GM19467 (cell line): ENCODE results near the gene CHST11.

Experiments used
- ATAC-seq: cut with Tn5 transposase; IDR thresholded peaks from one replicate; pipeline ENCODE4 v1.9.1; 2021; ENCODE audit warnings: mild to moderate bottlenecking, moderate library complexity; ENCODE audit not compliant: unreplicated experiment

Gene CHST11

GRCh38 chr12:104459368-104459909 is 2.7 kb downstream of the CHST11 start:
- no peak for ATAC-seq

DNA sequence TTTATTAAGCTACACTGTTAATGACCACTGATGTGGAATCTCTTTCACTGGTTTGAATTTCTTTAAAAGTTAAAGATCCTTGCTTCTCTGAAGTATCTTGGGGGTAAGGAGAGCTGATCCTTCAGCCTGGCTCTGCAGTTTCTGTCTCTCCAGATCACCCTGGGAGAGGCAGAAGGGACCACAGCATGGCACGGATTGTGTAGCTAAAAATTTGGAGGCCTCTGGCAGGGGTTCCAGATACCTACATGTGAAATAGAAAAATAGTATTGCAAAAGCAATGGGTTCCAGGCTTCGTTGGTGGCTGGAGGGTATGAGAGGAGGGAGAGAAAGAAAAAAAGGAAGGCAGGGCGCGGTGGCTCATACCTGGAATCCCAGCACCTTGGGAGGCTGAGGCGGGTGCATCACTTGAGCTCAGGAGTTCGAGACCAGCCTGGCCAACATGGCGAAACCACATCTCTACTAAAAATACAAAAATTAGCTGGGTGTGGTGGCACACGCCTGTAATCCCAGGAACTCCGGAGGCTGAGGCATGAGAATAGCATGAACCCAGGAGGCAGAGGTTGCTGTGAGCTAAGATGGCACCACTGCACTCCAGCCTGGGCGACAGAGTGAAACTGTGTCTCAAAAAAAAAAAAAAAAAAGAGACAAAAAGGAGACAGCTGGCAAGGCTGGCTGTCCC is 3.4 kb downstream of the CHST11 start:
- no peak for ATAC-seq

GRCh38 chr12:104460973-104461698 is 4.4 kb downstream of the CHST11 start:
- ATAC-seq = no peak

GRCh38 chr12:104462325-104462724 is 5.6 kb downstream of the CHST11 start:
- no peak for ATAC-seq

- peak; percentile 49 for ATAC-seq
Observed at GRCh38 chr12:104462931-104463339, 6.2 kb downstream of the CHST11 start.

DNA sequence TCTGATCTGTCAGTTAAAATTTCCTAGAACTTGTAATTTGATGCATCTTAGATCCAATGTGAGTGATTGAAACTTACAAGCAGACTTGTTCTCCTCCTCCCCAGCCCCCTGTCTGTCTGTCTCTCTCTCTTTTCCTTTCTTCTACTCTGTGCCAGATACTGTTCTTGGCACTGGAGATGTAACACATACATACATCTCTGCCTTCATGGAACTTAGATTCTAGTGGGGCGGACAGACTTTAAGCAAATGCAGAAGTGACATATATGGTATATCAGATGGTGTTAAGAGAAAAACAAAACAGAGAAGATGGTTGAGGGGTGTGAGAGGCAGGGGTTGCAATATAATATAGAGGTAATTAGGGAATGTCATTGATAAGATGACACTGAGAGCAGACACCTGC is 6.6 kb downstream of the CHST11 start:
- ATAC-seq = no peak

GRCh38 chr12:104464899-104465298 is 8.2 kb downstream of the CHST11 start:
- no peak for ATAC-seq

GRCh38 chr12:104466709-104467345 is 10.1 kb downstream of the CHST11 start:
- no peak for ATAC-seq

DNA sequence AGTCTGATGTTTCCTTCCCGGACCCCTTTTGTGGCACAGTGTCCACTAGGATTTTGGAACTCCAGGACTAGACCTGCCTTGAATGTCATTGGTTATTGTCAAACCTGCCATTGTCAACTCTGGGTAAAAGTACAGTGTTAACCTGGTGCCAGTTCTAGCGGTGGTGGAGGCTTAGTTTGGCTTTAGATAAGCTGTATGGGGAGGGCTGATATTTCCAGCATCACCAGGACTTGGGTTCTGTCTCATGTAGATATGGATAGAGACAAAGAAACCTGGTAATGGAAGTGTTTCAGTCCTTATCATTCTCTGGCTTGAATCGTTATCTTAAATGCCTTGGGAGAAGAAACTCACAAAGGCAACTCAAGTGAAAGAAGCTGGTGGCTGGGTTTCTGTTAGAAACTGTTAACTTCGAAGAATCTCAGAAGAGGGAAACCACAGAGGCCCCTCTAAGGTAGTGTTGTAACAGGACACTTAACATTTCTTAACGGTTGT is 10.6 kb downstream of the CHST11 start:
- ATAC-seq = no peak

GRCh38 chr12:104468371-104468770 is 11.6 kb downstream of the CHST11 start:
- no peak for ATAC-seq

- ATAC-seq = no peak
Observed at GRCh38 chr12:104469066-104469465, 12.3 kb downstream of the CHST11 start.

- no peak for ATAC-seq
Observed at GRCh38 chr12:104469523-104469922, 12.8 kb downstream of the CHST11 start.

DNA sequence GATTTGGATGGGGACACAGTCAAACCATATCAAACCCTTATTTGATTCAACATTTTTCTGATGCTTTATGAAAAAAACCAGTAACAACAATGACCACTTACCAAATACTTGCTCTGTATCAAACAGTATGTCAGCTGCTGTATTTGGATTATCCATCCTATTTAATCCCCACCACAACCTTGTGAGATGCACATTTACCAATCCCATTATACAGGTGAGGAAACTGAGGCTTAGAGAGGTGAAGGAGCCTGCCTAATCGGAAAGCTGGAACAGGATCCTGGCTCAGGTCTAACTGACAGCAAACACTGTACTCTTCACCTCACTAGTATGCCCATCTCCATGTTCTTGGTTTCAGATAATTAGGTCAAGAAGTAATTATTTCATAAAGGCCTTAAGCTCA is 13.8 kb downstream of the CHST11 start:
- ATAC-seq = no peak

DNA sequence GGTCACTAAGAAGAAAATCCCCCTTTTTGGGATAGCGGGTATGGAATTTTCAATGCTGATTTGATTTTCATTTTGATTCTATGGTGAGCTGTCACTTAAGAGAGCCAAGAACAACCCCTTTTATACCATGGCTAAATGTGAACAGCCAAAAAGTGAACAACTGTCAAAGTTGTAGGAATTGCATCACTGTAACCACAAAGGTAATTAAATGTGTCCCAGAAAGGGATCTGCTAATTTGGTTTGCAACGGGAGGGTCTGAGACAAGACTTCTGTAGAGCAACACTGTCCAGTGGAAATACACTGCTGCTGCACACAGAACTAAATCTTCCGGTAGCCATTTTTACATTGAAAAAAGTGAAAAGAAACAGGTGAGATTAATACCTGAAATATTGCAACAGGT is 14.6 kb downstream of the CHST11 start:
- ATAC-seq = no peak

DNA sequence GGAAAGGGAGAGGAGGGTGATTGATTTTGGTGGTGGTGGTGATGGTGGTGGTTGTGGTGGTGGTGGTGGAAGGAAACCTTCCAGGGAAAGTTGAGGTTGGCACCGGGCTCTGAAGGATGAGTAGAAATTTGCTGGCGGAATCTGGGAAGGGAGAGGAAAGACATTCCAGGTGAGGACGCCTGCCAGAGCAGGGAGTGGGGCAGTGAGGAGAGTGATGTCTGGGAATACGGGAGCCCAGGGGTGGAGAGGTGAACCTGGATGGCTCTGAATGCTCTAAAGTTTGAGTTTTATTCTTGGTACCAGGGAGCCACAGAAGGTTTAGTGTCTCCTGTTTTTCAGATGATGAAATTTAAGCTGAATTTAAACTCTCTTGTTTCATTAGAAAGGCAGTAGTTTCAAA is 16.0 kb downstream of the CHST11 start:
- ATAC-seq = no peak

DNA sequence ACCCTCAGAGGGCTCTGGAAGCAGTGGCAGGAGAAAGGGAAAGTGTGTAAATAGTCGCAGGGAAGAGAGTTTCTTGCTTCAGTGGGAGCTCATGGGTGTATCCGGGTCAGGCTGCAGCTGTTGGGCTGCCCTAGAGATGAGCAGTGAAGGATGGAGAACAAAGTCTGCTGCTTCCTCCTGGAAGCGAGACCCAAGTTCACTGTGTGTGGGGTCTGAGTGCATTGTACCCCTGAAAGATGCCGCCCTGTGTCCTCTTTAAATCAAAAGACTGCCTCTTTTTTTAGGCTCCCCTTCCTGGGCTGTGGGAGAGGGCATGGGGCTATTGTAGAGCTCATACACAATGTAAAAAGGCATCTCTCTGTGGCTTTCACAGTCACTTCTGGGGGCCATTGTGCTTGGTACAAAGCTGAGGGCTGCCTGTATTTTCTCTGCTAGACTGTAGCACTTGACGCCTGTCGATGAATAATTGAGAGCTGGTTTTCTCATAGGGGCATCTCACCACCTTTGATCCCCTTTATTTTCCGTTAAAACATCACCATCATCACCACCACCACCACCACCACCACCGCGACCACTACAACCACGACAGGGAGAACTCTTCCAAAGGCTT is 16.7 kb downstream of the CHST11 start:
- ATAC-seq = peak; percentile 52

DNA sequence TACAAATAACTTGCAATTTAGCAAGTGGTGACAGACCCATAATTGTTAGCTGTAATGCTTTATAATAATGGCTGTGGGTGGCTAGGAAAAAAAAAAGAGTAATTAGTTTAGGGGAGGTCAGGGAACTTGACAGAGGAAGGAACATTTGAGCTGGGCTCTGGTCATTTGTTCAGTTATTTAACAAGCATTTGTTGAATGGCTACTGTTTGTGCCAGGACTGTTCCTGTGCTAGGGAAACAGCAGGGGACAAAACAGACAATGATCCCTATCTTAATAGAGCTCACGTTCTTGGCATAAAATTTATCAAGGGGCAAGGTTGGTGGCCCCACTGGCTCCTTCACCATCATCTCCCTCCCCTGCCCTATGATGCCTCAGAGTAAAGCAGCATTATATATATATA is 18.5 kb downstream of the CHST11 start:
- no peak for ATAC-seq

DNA sequence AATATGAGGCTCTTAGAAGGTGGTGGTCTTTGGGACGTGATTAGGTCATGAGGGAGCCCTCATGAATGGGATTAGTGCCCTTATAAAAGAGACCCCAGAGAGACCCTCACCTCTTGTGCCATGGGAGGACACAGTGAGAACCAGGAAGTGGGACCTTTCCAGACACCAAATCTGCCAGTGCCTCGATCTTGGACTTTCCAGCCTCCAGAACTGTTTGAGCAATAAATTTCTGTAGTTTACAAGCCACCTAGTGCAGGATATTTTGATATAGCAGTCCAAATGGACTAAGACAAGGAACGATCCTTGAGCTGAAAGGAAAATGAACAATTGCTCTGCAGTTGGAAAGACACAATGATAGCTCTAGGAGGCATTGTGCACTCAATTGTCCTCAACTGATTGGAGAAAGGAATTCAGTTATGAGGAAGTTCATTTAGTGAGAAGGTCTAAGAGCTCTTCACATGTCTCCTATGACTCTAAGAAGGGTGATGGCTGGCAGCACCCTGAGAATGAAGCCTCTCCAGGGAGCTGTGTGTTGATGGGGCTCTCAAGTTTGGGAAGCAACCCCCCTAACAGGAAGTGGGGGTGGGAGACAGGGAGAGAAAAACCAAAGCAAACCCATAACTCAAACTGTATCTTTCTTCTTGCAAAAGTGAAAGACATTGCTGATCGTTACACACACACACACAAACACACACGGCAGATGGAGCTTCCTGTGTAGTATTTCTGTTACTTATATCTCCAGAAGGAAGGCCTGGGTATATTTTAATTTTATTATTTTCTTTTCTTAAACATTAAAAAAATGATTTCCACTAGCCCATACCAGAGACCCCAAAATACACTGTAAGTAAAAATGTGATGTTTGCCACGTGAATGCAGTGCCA is 21.0 kb downstream of the CHST11 start:
- no peak for ATAC-seq

- ATAC-seq = peak; percentile 79
Observed at GRCh38 chr12:104478396-104479122, 21.8 kb downstream of the CHST11 start.
